ENCODE data around the gene LAMC2. TPM values are rescaled to one million over a fixed set of nuclear protein-coding genes. Genes with fewer than 3 reads are reported as not detected.

The LAMC2 gene
- total and polyA plus RNA-seq, 2 experiments from 2014 or later: 1.9 to 2.7 TPM

DNA sequence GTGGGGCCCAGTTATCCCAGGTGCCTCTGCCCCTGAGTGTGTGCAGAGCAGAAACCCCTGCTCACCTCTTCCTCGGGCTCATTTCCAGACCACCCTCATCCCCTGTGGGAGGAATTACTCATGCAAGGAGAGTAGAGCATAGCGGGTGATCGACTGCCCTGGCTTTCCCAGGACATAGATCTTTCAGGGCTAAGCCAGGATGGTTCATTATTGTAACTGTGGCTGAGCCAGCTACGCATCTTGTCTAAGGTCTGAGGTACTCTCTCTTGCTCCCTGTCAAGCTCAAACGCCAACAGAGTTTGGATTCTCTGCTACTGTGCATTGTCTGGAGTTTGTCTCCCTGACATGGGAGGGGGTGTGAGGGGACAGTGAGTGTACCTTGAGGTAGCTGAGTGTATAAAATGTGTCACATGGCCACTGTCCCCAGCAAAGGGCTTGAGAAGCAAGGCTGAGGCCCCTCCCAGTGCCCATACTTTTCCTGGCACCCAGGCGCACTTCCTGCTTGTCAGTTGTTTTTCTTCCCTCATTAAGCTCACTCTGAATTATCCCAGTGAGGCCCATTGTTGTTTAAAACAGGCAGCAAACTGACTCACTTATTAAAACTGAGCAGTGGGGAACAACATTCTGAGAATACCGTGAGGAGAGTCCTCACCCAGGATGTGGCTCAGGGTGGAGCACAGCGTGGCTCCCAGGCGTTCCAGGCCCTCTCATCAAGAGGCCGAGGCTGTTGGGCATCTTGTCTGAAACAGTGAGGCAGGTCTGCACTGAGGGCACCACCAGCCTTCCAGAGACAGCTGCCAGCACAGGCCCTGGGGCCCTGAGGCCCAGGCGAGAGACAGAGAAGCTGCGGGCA lies 92.9 kb downstream of the LAMC2 start:
- no peaks in the 10 kb centered on the region for H3K27me3 ChIP-seq (replicated peaks; ENCODE audit: insufficient read depth)
- in situ Hi-C loops (cut with MboI): no loop called here
- H3K9ac ChIP-seq: peak overlapping the region; percentile 83
- H3K9me3 ChIP-seq (ENCODE audit: low read depth): no peaks in the 10 kb centered on the region
- H4K20me1 ChIP-seq (ENCODE audit: insufficient read depth): no peaks in the 10 kb centered on the region
- no peaks in the 10 kb centered on the region for H3K36me3 ChIP-seq (ENCODE audit: low read depth)
- 38% methylated on average over 12 of the region's 12 CpGs for WGBS, 2 experiments (ENCODE audit: low coverage in 1 of 2, low lambda C conversion rate in 2 of 2, missing lambda C conversion rate in 2 of 2)
- H3K27ac ChIP-seq: peak overlapping the region; percentile 99
- peak; percentile 89 for DNase-seq
- peaks cover 5% of the 10 kb centered on the region; the same call in 1 of the 2 replicates for H3K79me2 ChIP-seq (ENCODE audit: insufficient read depth)
- no peak overlapping the region; the same call in 1 of the 2 replicates for H2AFZ ChIP-seq
- H3K9me2 ChIP-seq (ENCODE audit: insufficient read depth): no peaks in the 10 kb centered on the region
- H3K4me2 ChIP-seq (ENCODE audit: unreplicated experiment): peak overlapping the region; percentile 54
- TF ChIP-seq EZH2 (IDR thresholded peaks at IDR 0.05; ENCODE audit: insufficient read depth, poor library complexity, severe bottlenecking) (no peak), EZH2phosphoT487 (IDR thresholded peaks at IDR 0.05; ENCODE audit: insufficient read depth, low read depth) (no peak)
- H3K4me3 ChIP-seq: 0 out of 2 replicates have a peak overlapping the region, but pooled peaks have one; percentile 2
- H3K4me1 ChIP-seq (ENCODE audit: insufficient read depth): peaks cover 61% of the 10 kb centered on the region
- peaks cover 43% of the 10 kb centered on the region for H3F3A ChIP-seq (ENCODE audit: insufficient read depth)

GRCh38 chr1:183279835-183280234 lies 93.8 kb downstream of the LAMC2 start:
- no peak for TF ChIP-seq EZH2 (IDR thresholded peaks at IDR 0.05; ENCODE audit: insufficient read depth, poor library complexity, severe bottlenecking)
- no peak for TF ChIP-seq EZH2phosphoT487 (IDR thresholded peaks at IDR 0.05; ENCODE audit: insufficient read depth, low read depth)
- peaks cover 58% of the 10 kb centered on the region for H3K4me1 ChIP-seq (ENCODE audit: insufficient read depth)
- no peaks in the 10 kb centered on the region for H3K27me3 ChIP-seq (replicated peaks; ENCODE audit: insufficient read depth)
- peaks cover 41% of the 10 kb centered on the region for H3F3A ChIP-seq (ENCODE audit: insufficient read depth)
- no peaks in the 10 kb centered on the region for H3K36me3 ChIP-seq (ENCODE audit: low read depth)
- no peak overlapping the region for H3K4me2 ChIP-seq (ENCODE audit: unreplicated experiment)
- DNase-seq: peak; percentile 95
- no peaks in the 10 kb centered on the region for H3K9me3 ChIP-seq (ENCODE audit: low read depth)
- in situ Hi-C loops (cut with MboI): no loop called here
- H4K20me1 ChIP-seq (ENCODE audit: insufficient read depth): no peaks in the 10 kb centered on the region
- peaks cover 5% of the 10 kb centered on the region; the same call in 1 of the 2 replicates for H3K79me2 ChIP-seq (ENCODE audit: insufficient read depth)
- peak overlapping the region; percentile 83 for H3K9ac ChIP-seq
- 13 to 33% methylated on average over 6 of the region's 6 CpGs for WGBS, 2 experiments (ENCODE audit: low coverage in 1 of 2, low lambda C conversion rate in 2 of 2, missing lambda C conversion rate in 2 of 2)
- H3K9me2 ChIP-seq (ENCODE audit: insufficient read depth): no peaks in the 10 kb centered on the region
- no peak overlapping the region for H3K4me3 ChIP-seq
- peak overlapping the region; percentile 99 for H3K27ac ChIP-seq
- H2AFZ ChIP-seq: no peak overlapping the region

GRCh38 chr1:183281039-183281438 lies 95.0 kb downstream of the LAMC2 start:
- Histone ChIP-seq H3K9me3 (ENCODE audit: low read depth) (no peaks in the 10 kb centered on the region), H3K4me3 (no peak overlapping the region), H4K20me1 (ENCODE audit: insufficient read depth) (no peaks in the 10 kb centered on the region), H3K4me2 (ENCODE audit: unreplicated experiment) (peak overlapping the region; percentile 28), H3K36me3 (ENCODE audit: low read depth) (no peaks in the 10 kb centered on the region), H3K27ac (peak overlapping the region; percentile 99), H3K9me2 (ENCODE audit: insufficient read depth) (no peaks in the 10 kb centered on the region), H3K9ac (peak overlapping the region; percentile 83), H3F3A (ENCODE audit: insufficient read depth) (peaks cover 39% of the 10 kb centered on the region), H3K79me2 (ENCODE audit: insufficient read depth) (peaks cover 5% of the 10 kb centered on the region; the same call in 1 of the 2 replicates), H3K27me3 (replicated peaks; ENCODE audit: insufficient read depth) (no peaks in the 10 kb centered on the region), H3K4me1 (ENCODE audit: insufficient read depth) (peaks cover 58% of the 10 kb centered on the region), H2AFZ (0 out of 2 replicates have a peak overlapping the region, but pooled peaks have one; percentile 37)
- DNase-seq: peak; percentile 77
- TF ChIP-seq EZH2phosphoT487 (IDR thresholded peaks at IDR 0.05; ENCODE audit: insufficient read depth, low read depth) (no peak), EZH2 (IDR thresholded peaks at IDR 0.05; ENCODE audit: insufficient read depth, poor library complexity, severe bottlenecking) (no peak)
- 67 to 71% methylated on average over 2 of the region's 2 CpGs for WGBS, 2 experiments (ENCODE audit: low coverage in 1 of 2, low lambda C conversion rate in 2 of 2, missing lambda C conversion rate in 2 of 2)
- in situ Hi-C loops (cut with MboI): no loop called here

GRCh38 chr1:183281553-183282091 lies 95.6 kb downstream of the LAMC2 start:
- Histone ChIP-seq H3K4me2 (ENCODE audit: unreplicated experiment) (peak overlapping the region; percentile 28), H3K36me3 (ENCODE audit: low read depth) (no peaks in the 10 kb centered on the region), H4K20me1 (ENCODE audit: insufficient read depth) (no peaks in the 10 kb centered on the region), H3K4me1 (ENCODE audit: insufficient read depth) (peaks cover 58% of the 10 kb centered on the region), H3K27me3 (replicated peaks; ENCODE audit: insufficient read depth) (no peaks in the 10 kb centered on the region), H3K4me3 (no peak overlapping the region), H3K9me3 (ENCODE audit: low read depth) (no peaks in the 10 kb centered on the region), H2AFZ (peak overlapping the region; percentile 37; the same call in 1 of the 2 replicates), H3K9me2 (ENCODE audit: insufficient read depth) (no peaks in the 10 kb centered on the region), H3F3A (ENCODE audit: insufficient read depth) (peaks cover 39% of the 10 kb centered on the region), H3K9ac (peak overlapping the region; percentile 83; the same call in 1 of the 2 replicates), H3K27ac (peak overlapping the region; percentile 99), H3K79me2 (ENCODE audit: insufficient read depth) (peaks cover 5% of the 10 kb centered on the region; the same call in 1 of the 2 replicates)
- TF ChIP-seq EZH2phosphoT487 (IDR thresholded peaks at IDR 0.05; ENCODE audit: insufficient read depth, low read depth) (no peak), EZH2 (IDR thresholded peaks at IDR 0.05; ENCODE audit: insufficient read depth, poor library complexity, severe bottlenecking) (no peak)
- WGBS, 2 experiments (ENCODE audit: low coverage in 1 of 2, low lambda C conversion rate in 2 of 2, missing lambda C conversion rate in 2 of 2): 34 to 40% methylated on average over 11 of the region's 12 CpGs
- in situ Hi-C loops (cut with MboI): no loop called here
- peak; percentile 94 for DNase-seq
